H1 (cell line): ENCODE data around the gene CBL. TPM values are rescaled to one million over a fixed set of nuclear protein-coding genes. Genes with fewer than 3 reads are reported as not detected.

Experiments
- SIRT6 ChIP-seq: IDR thresholded peaks from one replicate; pipeline ENCODE4 v1.7.1; 2012; ENCODE audit warnings: low read length, inconsistent platforms
- polyA plus RNA-seq, 7 experiments: library from polyadenylated mRNA; depleted of rRNA in 3 of 7; stranded (reverse) in 5 of 7; unstranded in 2 of 7; fragments of >200 nt in 5 of 7; fragments of 200-250 nt in 2 of 7; gene quantifications; 1 replicate in 5 of 7; 2 replicates in 1 of 7; 4 replicates in 1 of 7; pipeline versions ENCODE4 v1.2.1 to v1.2.3, GENCODE V29; 2011 to 2013; ENCODE audit warnings: missing spikeins in 2 of 7, mixed read lengths in 2 of 7
- total RNA-seq: library from RNA; stranded (reverse); fragmentation: NEBNext Ultra II Directional; extraction: Animal tissue kit (Norgen Biotek cat#: 25700); gene quantifications from 2 replicates; pipeline ENCODE4 v1.2.1, GENCODE V29; 2021

The CBL gene
- total and polyA plus RNA-seq, 2 of the 8 experiments (the other 6 are each of a cell fraction or from before 2014, with no cell fraction given) = 23.1 to 57.8 TPM

DNA sequence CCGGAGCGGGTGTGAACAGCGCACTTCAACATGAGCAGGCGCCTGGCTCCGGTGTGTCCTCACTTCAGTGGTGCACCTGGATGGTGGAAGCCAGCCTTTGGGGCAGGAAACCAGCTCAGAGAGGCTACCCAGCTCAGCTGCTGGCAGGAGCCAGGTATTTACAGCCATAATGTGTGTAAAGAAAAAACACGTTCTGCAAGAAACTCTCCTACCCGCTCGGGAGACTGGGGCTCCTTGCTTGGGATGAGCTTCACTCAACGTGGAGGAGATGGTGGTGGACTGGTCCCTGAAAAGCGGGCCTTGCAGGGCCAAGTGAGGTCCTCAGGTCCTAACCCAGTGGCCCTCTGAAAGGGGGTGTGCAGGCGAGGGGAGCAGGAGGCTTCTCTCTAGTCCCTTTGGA is 103.3 kb downstream of the CBL start (continued):
- TF ChIP-seq SIRT6 = no peak
- TF ChIP-seq, all 59 proteins: peak for 0
